Cortex of kidney (tissue), 1 donor: ENCODE measurements around the gene SERPINA9.
"Not testable (repeated sequence)": the region's sequence is repeated elsewhere in the genome, so short reads cannot be mapped to it uniquely, and the experiment has no call there.

ENCODE experiments used
- DNase-seq: peaks from one replicate; lab custom pipeline; 2025; lab: John Stamatoyannopoulos, UW

Gene SERPINA9

DNA sequence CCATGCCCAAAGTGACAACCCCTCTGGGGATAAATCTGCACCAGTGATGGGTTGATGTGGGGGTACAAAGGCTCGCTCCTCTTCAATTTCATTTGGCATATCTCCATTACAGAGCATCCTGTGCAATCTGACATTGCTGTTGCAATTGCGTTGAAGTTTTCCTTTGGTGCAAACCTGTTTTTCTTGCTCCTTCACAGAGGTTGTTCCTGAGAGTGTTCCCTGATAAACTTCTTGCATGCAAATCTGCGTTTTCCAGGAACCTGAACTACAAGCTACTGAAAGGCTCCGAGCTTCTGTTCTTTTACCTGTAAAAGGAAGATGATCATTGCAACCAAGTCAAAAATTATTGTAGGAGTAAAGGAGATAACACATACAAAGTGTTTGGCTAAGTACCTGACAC is 49.5 kb downstream of the SERPINA9 start:
- no peak for DNase-seq

DNA sequence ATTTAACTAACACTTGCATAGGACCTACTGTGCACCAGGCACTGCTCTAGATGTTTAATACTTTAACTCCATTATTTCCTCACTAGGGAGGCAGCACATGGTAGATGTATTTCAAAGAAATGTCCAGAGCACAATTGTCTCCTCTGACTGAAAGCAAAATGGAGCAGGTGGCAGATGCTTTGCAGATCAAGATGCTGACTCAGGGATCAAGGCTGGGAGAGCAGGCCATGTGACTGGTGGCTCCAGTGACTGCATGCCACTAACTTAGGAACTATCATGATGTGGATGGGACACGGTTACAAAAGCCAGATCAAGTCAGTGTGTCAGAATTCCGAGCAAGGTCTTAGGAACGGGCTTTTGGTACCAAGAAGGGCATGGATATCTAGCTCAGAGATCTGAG is 51.6 kb downstream of the SERPINA9 start:
- no peak for DNase-seq

DNA sequence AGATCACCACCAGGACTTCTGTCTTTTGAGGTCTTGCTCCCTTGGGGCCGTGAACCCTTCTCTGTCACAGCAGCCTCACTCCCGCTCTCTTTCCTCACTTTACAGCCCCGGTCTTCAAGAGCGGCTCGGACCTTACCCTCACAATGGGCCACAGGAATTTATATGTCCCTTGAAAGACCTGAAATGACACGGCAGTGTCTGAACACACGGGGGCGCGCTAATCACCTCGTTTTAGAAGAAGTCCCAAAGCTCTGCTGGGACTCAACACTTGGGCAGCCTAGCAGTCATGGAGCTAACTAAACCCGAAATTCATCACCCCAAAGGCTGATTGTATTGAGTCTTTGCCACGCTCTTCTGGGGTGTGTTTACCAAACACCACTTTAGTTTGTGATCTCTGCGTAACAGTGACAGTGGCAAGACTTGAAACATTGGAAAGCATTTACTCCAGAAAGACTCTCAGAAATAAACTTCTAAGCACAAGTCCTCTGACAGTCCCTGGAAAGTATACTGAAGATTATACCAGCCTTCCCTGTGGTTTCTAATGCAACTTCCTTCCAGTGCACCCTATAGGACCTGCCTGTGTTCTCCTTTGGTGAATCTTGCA is 52.4 kb downstream of the SERPINA9 start:
- DNase-seq, result no peak

DNA sequence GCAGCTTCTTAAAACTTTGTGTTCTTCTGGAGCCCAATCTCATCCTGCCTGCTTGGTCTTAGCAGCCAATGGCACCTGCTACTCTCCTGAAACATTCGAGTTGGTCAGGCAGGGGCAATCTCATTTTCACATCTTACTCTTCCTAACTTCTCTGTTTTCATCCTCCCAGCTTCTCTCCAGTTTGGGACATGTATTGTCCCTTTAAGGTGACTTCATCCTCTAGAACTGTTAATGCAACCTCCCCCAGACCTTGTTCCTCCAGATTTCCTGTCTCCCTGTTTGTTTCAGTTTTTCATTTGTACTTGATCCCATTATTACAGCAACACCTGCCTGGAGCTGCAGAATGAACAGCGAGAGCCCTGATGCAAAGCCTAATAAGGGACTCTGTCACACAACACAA is 54.7 kb downstream of the SERPINA9 start:
- no peak for DNase-seq

DNA sequence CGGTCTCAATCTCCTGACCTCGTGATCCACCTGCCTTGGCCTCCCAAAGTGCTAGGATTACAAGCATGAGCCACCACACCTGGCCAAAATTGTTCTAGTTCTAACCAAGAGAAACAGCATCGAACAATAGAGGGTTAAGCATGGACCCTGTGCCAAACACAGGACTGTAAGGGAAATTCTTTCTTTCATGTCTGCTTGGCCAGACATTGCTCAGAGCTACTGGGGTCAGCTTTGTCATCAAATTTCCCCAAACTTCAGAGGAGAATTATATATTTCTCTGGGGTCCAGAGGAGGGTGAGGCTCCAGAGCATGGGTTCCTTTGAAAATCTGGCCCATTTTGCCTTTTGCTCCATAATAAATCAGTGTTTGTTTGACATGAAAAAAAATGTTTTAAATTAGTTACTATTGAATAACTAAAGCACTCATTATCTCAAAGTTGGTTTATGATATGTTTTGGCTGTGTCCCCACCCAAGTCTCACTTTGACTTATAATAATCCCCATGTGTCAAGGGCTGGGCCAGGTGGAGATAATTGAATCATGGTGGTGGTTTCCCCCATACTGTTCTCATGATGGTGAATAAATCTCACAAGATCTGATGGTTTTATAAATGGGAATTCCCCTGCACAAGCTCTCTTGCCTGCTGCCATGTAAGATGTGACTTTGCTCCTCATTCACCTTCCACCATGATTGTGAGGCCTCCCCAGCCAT is 58.3 kb downstream of the SERPINA9 start:
- not testable (repeated sequence) for DNase-seq
